GM19397 (cell line): ENCODE data around the gene RADIL.
"Not testable (repeated sequence)": the region's sequence is repeated elsewhere in the genome, so short reads cannot be mapped to it uniquely, and the experiment has no call there.

Experiments used
- ATAC-seq: cut with Tn5 transposase; IDR thresholded peaks from one replicate; pipeline ENCODE4 v1.9.1; 2021; ENCODE audit warnings: mild to moderate bottlenecking, moderate library complexity; ENCODE audit not compliant: unreplicated experiment

RADIL gene

DNA sequence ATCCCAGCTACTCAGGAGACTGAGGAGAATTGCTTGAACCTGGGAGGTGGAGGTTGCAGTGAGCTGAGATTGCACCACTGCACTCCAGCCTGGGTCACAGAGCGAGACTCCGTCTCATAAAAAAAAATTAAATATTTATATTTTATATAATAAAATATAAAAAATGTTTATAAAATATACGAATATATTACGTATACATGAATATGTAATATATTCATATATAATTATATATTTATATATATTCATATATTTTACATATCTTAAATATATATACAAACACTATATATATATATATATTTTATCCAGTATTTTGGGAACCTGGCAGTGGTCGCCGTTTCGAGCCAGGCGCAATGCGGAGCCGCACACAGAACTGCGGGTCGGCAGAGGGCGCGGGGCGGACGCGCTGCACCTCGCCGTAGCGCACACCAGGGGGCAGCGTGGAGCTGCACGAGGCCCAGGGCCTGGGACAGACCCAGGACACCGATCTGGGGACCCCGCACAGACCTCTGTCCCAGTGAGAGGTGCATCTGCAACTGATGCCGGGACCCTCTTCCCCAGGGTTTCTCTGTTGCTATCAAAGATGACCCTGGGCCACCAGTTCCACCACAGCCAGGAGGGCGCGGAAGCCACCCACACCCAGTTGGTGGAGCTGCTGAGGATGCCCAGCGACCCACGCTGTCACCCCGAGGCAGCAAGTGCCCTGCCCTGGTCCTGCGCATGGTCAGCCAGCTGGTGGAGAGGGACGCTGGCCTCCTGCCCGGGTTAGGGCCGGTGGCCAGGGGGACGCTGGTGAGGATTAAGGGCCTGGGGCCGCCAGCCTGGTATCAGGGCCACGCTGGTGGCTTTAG, 85.4 kb downstream of the RADIL start:
- peak; percentile 61 for ATAC-seq

DNA sequence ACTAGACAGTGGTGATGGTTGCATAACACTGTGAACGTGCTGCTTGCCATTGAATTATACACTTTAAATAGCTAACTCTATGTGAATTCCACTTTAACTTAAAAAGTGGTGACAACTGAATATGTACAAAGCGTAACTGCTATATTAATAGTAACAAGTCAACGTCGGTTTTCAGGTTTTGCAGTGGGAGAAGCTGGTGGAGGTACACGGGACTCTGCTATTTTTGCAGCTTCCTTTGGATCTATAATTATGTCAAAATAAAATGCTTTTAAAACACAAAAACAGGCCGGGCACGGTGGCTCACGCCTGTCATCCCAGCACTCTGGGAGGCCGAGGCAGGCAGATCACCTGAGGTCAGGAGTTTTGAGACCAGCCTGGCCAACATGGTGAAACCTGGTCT, 87.1 kb downstream of the RADIL start:
- ATAC-seq: no peak

DNA sequence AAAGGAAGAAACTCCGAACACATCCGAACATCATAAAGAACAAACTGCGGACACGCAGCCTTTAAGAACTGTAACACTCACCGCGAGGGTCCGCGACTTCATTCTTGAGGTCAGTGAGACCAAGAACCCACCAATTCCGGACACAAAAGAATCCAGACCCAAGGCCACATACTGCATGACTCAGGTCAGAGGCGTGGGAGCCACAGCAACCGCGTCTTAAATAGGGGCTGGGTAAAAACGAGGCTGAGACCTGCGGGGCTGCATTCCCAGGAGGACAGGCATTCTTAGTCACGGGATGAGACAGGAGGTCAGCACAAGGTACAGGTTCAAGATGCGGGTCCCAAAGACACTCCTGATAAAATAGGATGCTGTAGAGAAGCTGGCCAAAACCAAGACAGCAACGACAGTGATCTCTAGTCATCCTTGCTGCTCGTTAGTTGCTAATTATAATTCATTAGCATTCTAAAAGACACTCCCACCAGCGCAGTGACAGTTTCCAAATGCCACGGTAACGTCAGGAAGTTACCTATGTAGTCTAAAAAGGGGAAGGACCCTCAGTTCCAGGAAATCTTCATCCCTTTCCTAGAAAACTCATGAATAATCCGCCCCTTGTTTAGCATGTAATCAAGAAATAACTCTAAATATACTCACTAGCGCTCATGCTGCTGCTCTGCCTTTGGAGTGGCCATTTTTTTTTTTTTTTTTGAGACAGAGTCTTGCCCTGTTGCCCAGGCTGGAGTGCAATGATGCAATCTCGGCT, 88.7 kb downstream of the RADIL start:
- no peak for ATAC-seq

DNA sequence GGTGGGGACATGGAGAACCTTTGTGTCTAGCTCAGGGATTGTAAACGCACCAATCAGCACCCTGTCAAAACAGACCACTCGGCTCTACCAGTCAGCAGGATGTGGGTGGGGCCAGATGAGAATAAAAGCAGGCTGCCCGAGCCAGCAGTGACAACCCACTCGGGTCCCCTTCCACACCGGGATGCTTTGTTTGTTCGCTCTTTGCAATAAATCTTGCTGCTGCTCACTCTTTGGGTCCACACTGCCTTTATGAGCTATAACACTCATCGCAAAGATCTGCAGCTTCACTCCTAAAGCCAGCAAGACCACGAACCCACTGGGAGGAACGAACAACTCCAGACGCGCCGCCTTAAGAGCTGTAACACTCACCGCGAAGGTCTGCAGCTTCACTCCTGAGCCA, 89.3 kb downstream of the RADIL start:
- ATAC-seq: not testable (repeated sequence)

DNA sequence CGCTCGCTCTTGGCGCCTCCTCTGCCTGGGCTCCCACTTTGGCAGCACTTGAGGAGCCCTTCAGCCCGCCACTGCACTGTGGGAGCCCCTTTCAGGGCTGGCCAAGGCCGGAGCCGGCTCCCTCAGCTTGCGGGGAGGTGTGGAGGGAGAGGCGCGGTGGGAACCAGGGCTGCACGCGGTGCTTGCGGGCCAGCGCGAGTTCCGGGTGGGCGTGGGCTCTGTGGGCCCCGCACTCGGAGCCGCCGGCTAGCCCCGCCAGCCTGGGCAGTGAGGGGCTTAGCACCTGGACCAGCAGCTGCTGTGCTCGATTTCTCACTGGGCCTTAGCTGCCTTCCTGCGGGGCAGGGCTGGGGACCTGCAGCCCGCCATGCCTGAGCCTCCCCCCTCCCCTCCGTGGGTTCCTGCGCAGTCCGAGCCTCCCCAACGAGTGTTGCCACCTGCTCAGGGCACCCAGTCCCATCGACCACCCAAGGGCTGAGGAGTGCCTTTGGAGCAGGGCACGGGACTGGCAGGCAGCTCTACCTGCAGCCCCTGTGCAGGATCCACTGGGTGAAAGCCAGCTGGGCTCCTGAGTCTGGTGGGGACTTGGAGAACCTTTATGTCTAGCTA, 90.0 kb downstream of the RADIL start:
- ATAC-seq: not testable (repeated sequence)

DNA sequence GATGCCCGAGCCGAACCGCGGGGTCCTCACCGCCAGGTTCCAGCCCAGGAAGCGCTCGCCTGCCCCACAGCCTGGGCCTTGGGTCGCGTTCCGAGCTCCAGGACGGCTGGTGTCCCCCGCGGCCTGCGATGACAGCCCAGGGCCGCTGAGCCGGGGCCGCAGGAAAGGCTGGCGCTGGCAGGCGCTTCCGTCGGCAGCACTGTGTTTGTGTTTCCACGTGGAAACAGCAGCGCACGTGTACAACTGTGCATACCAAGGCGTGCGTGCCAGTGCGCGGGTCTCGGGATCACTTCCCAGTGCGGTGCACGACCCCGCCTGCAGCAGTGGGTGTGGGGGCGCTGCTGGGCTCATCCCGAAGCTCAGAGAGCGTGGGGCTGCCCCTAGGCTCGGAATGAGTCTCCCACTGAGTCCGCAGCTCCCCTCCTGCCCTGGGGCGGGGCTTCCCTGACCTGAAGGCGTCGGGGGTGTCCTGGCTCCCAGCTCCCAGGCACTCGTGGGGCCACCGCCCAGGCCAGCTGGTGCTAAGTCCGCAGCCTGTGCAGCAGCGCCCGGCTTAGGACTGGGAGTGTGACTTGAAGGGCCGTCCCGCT, 90.9 kb downstream of the RADIL start:
- ATAC-seq: no peak

DNA sequence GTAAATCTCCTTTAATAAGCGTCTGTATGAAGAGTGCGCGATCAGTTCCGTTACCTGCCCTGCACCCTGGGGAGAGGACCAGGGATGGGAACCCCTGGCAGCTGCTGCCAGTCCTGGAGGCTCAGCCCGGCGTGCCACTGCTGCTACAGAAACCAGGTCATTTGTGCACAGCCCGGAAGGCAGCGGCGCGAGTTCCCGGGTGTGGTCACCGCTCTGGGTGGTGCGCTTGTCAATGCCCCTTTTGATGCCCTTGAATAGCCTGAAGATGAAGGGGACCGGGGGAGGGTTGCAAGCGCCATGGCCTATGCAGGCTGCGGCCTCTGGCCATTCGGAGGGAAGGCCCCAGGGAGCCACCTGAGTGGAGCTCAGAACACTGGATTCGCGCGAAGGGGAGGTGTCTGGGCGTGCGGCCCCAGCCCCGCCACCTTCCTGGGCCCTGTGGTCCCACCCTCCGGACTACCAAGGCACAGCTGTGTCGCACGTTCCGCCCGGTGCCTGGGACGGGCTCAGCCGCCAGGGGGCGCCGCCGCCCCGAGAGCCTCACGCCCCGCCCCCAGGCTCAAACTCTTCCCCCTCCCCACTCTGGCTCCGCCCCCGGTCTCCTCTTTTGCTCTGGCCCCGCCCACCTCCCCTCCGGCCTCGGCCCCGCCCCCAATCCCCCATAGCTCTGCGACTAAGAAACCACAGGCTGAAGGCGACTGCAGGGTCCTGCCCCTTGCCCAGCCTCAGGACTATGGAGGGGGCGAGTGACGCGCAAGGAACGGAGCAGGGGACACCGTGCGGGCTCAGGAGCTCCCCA, 91.6 kb downstream of the RADIL start:
- no peak for ATAC-seq

DNA sequence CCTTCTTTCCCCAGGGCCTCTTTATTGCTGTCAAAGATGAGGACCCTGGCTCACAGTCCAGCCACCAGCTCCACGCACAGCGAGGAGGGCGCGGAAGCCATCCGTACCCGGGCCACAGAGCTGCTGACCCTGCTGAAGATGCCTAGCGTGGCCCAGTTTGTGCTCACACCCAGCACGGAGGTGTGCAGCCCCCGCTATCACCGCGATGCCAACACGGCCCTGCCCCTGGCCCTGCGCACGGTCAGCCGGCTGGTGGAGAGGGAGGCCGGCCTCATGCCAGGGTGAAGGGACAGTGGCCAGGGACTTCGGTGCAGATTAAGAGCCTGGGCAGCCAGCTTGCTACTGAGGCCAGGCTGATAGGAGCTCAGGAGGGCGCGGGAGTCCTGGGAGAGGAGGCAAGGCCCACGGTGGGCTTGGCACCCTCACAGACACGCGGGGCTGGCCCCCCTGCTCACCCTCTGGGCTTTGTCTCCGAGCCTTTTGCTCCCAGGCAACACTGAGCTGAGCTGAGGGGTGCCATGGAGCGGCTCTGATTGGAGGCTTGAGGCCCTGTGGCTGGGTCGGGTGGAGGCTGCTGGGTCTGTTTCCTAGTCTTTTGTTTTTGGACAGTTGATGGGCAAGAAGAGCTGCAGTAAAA, 92.3 kb downstream of the RADIL start:
- ATAC-seq: no peak

DNA sequence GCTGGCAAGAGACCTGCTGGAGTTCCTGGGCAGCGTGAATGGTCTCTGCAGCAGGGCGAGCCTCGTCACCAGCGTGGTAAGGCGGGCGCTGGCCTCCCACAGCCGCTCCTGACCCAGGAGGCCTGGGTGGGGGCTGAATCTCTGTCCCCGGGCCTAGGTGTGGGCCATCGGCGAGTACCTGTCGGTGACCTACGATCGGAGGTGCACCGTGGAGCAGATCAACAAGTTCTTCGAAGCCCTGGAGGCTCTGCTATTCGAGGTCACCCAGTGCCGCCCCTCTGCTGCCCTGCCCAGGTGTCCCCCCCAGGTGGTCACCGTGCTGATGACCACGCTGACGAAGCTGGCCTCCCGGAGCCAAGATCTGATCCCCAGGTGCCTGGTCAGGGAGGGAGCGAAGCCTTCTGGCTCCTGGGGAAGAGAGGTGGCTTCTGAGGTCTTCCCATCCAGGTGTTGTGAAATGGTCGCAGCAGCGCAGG, 93.0 kb downstream of the RADIL start:
- no peak for ATAC-seq

DNA sequence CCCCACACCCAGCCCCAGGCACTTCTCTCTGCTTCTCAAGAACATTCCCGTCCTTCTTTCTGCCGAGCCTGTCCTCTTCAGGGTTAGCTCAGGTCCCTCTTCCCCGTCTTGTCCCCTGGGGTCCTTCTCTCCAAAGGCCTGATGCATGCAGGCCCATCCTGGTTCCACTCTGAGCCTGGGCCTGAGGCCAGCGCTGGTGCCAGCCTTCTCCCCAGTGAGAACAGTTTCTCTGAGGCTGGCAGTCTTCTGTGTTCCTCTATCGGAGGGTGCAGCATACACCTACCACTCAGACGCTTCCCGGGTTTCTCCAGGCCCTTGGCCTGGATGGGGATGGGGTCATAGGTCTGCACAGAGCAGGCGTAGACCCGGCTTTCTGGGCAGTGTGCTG, 93.4 kb downstream of the RADIL start:
- ATAC-seq: no peak

DNA sequence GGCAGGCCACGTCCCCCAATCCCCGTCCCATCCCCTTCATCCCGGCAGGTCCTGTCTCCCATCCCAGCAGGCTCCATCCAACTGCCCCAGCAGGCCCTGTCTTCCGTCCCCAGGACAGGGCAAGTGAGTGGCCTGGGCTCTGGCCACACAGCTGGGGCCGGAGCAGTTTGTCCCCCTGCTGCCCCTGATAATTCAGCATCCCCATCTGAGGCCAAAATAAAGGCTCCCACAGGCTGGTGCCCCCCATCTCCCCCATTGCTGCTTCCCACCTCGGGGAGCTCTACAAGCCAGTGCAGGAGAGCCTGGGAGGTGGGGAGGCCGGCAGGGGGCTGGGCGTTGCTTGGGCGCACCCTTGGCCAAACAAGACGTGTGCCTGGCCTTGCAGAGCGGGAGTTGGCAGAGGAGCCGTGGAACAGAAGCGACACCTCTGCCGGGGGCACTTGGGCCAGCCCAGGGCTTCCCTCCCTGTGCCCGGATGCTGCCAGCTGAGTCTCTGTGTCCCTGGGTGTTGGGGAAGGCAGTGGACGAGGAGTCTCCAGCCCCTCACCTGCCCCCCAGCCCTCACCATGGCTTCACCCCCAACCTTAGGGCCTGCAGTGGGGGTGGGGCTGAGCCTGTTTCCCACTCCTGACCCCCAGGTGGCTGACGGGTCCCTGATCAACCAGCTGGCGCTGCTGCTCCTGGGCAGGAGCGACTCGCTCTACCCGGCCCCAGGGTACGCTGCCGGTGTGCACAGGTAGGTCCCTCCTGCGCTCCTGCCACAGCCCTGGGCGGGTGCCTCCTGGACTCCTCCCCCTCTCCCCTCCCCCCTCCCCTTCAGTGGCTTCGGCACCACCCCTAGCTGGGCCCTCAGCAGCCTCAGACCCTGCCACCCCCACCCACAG, 94.1 kb downstream of the RADIL start:
- ATAC-seq: no peak

DNA sequence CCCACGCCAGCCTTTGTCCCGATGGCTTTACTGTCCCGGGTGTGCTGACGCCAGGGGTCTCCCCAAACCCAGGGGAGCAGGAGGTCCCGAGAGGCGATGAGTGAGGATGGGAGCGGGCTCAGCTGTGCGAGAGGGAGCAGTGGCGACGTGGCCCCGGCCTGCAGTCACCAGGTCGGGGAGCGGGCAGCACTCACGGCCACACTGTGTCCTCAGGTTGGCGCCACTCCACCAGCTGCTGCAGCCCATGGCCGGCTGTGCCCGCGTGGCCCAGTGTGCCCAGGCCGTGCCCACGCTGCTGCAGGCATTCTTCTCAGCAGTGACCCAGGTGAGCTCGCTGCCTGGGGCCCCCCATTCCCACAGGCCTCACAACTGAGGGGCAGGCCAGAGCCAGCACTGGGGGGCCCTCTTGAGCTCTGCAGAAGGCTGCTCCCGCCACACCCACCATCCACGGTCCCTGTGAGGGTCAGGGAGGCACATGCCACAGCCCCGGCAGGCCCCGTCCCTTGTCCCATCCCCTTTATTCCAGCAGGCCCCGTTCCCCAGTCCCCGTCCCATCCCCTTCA, 94.8 kb downstream of the RADIL start:
- no peak for ATAC-seq

DNA sequence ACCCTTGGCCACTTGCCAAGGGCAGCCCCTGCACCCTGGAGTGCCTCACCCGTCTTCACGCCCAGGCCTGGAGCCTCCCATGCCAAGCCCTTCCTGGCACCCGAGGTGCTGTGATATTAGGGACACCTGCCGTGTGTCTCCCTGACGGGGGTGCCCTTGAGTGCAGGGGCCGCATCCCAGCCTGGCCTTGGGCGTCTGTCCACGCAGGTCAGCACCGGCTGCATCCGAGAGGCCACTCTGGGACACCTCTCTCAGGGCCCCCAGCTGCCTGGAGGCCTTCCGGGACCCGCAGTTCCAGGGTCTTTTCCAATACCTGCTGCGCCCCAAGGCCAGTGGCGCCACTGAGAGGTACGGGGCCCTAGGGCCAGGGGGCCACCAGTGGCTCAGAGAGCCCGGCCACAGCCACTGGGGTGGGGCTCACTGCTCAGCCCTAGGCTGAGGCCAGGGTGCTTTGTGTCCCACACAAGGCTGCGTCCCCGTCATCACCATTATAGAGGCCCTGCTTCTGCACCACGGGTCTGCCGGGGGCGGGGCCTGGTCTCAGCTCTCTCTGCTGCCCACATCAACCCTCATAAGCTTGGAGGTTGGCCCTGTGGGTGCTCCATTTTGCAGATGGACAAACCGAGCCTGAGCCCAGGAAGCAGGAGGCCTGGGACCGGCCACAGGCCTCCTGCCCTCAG, 95.4 kb downstream of the RADIL start:
- ATAC-seq: no peak

DNA sequence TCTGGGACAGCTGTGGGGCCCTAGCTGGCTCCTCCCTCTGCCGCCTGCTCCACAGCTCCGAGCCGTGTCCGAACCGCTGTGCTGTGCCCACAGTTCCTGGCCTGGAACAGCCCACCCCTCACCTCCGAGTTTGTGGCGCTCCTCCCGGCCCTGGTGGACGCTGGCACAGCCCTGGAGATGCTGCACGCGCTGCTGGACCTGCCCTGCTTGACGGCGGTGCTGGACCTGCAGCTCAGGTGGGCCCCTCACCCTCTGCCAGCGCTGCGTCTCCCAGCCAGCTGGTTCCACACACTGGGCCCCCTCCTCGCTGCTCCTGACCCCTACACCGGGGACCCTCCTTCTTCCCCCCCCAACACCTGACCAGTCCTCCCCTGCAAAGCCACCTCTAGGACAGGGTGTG, 96.0 kb downstream of the RADIL start:
- ATAC-seq: no peak

DNA sequence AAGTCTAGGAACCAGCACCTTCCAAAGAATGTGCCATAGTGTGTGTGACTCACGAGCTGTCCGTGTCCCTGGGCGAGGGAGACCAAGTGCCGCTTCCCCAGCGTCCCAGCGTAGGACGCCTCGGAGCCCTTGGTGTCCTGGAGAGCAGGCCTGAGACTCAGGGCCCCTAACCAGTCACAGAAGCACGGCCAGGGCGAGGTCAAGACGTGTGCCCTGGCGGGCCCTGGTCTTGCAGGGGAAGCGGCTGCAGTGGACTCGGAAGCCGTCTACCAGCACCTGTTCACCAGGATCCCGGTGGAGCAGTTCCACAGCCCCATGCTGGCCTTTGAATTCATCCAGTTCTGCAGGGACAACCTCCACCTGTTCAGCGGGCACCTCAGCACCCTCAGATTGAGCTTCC, 97.5 kb downstream of the RADIL start:
- no peak for ATAC-seq

DNA sequence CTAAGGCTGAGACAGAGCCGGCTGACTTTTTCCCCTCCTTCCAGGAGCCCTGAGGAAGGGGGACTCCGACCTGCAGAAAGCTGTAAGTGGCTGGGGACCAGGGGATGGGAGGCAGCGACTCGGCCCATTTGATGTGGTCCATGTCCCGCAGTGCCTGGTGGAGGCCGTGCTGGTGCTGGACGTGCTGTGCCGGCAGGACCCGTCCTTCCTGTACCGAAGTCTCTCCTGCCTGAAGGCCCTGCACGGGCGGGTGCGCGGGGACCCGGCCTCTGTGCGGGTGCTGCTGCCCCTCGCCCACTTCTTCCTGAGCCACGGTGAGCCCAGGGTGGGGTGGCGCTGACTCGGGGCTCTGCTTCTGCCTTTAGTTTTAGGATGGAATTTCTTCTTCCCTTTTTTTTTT, 98.1 kb downstream of the RADIL start:
- no peak for ATAC-seq

DNA sequence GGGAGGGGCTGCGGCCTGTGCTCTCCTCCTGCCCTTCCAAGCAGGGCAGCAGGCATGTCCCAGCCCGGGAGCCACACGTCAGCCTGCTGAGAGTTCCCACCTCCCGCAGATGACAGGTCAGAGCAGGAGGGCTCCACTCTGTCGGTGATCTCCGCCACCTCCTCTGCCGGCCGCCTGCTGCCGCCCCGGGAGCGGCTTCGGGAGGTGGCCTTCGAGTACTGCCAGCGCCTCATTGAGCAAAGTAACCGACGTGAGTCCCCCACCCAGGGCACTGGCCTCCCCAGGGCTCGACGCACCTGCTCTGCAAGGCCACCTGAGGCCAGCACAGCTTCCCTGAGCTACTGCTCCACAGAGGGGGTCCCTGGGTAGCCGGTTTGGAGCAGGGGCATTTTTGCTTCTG, 98.7 kb downstream of the RADIL start:
- ATAC-seq: no peak

DNA sequence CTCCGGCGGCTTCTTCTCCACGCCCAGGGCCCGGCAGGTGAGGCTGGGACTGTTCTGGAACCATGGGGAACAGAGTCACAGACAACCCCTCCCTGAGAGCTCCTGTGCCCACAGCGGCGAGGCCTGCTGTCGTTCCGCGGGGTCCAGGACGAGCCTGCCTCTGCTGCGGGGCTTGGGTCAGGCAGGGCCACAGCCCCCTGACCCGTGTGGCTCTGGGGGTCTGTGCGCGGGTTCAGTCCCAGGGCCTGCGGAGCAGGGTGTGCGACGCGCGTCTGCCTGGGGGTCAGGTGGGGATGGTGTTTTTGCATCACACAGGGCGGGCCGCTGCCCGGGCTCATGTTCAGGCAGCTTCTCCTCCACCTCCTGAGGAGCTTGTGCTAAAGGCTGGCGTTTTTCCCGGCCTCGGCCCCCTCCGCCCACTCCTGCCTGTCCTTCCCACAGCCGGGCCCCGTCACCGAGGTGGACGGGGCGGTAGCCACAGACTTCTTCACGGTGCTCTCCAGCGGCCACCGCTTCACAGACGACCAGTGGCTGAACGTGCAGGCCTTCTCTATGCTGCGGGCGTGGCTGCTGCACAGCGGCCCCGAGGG, 99.7 kb downstream of the RADIL start:
- ATAC-seq: no peak
